ENCODE results near the gene TUBB2B.

DNA sequence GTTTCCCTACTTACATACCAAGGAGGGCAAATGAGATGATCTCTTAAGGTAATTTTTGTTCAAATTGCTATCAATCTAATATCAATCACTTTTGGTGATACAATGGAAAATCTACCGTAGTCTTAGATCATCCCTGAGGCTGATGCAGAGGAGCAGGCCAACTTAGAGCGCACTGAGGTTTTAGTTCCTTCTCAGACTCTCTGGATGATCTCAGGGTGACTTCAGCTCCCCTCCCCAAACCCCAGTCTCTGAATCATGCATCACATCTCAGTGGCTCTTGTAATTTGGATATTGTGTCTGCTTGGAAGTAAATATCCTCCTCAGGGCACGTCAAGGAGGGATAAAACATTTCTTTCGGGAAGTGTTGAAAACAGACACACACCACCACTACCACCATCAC is 5.9 kb downstream of the TUBB2B start:
- TF ChIP-seq, protein P1, sequence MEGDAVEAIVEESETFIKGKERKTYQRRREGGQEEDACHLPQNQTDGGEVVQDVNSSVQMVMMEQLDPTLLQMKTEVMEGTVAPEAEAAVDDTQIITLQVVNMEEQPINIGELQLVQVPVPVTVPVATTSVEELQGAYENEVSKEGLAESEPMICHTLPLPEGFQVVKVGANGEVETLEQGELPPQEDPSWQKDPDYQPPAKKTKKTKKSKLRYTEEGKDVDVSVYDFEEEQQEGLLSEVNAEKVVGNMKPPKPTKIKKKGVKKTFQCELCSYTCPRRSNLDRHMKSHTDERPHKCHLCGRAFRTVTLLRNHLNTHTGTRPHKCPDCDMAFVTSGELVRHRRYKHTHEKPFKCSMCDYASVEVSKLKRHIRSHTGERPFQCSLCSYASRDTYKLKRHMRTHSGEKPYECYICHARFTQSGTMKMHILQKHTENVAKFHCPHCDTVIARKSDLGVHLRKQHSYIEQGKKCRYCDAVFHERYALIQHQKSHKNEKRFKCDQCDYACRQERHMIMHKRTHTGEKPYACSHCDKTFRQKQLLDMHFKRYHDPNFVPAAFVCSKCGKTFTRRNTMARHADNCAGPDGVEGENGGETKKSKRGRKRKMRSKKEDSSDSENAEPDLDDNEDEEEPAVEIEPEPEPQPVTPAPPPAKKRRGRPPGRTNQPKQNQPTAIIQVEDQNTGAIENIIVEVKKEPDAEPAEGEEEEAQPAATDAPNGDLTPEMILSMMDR (IDR thresholded peaks at IDR 0.05; ENCODE audit: insufficient read depth, low read depth, low read length), result no peak
- no peak for TF ChIP-seq EZH2 (IDR thresholded peaks at IDR 0.05; ENCODE audit: insufficient read depth, low read length)
